K562 (cell line): Measurements from ENCODE around the gene UBA7. TPM values are rescaled to one million over a fixed set of nuclear protein-coding genes. Genes with fewer than 3 reads are reported as not detected.

ENCODE experiments used
- CBX1 ChIP-seq: sonication (generic); IDR thresholded peaks from 2 replicates; pipeline ENCODE4 v1.6.1; 2016; ENCODE audit warnings: antibody characterized with exemption, low read depth, mild to moderate bottlenecking
- CEBPG ChIP-seq, 3 experiments: fragments of 200-800 bp in 1 of 3; sonication (Bioruptor generic) in 1 of 3; sonication (generic) in 1 of 3; formaldehyde crosslinking in 1 of 3; IDR thresholded peaks in 2 of 3; conservative IDR thresholded peaks in 1 of 3; 2 replicates each; pipeline versions ENCODE4 v1.6.1 to v1.8.0; 2016 to 2022; ENCODE audit warnings: missing compliant biosample characterization in 2 of 3, missing genetic modification characterization in 2 of 3, mild to moderate bottlenecking in 1 of 3, missing genetic modification reagents in 1 of 3
- CSDE1 ChIP-seq, 2 experiments: fragments of 450-650 bp; IDR thresholded peaks; 2 replicates each; pipeline ENCODE4 v1.6.1; 2016; ENCODE audit warnings: mild to moderate bottlenecking in 1 of 2
- EP400 ChIP-seq: fragments of 450-650 bp; IDR thresholded peaks from 2 replicates; pipeline ENCODE4 v1.6.1; 2017; ENCODE audit warnings: antibody characterized with exemption, mild to moderate bottlenecking, moderate library complexity
- FOXP1 ChIP-seq: sonication (generic); formaldehyde crosslinking; IDR thresholded peaks from 2 replicates; pipeline ENCODE4 v1.8.0; 2022; ENCODE audit warnings: mild to moderate bottlenecking, missing genetic modification reagents
- MTA3 ChIP-seq: fragments of 450-650 bp; formaldehyde crosslinking; IDR thresholded peaks from 2 replicates; pipeline ENCODE4 v1.6.1; 2017; ENCODE audit warnings: mild to moderate bottlenecking, borderline replicate concordance
- NEUROD1 ChIP-seq: fragments of 150-350 bp; IDR thresholded peaks from 2 replicates; pipeline ENCODE4 v1.6.1; 2014; ENCODE audit warnings: borderline replicate concordance, low read length, low read depth; ENCODE audit not compliant: partially characterized antibody
- SIX5 ChIP-seq, 2 experiments: IDR thresholded peaks; 2 replicates each; pipeline ENCODE4 v1.6.1; 2011; ENCODE audit warnings: low read length in 2 of 2, borderline replicate concordance in 1 of 2, low read depth in 1 of 2, mild to moderate bottlenecking in 1 of 2, moderate library complexity in 1 of 2; ENCODE audit not compliant: insufficient read depth in 1 of 2
- SPI1 ChIP-seq: IDR thresholded peaks from 2 replicates; pipeline ENCODE4 v1.6.1; 2011; ENCODE audit warnings: low read depth, low read length, control low read depth, borderline replicate concordance
- SUPT5H ChIP-seq: fragments of 450-650 bp; IDR thresholded peaks from 2 replicates; pipeline ENCODE4 v1.6.1; 2016
- TEAD2 ChIP-seq: fragments of 450-650 bp; IDR thresholded peaks from 2 replicates; pipeline ENCODE4 v1.6.1; 2016; ENCODE audit warnings: missing genetic modification characterization, control low read depth, missing compliant biosample characterization
- ZBTB11 ChIP-seq, 3 experiments: fragments of 200-800 bp in 1 of 3; fragments of 250-450 bp in 1 of 3; fragments of 450-650 bp in 1 of 3; sonication (Bioruptor Pico) in 1 of 3; sonication (Bioruptor generic) in 1 of 3; formaldehyde crosslinking in 1 of 3; IDR thresholded peaks; 2 replicates each; pipeline versions ENCODE4 v1.6.1 to v1.8.0; 2016 to 2022; ENCODE audit warnings: mild to moderate bottlenecking in 2 of 3, missing genetic modification characterization in 2 of 3, missing compliant biosample characterization in 1 of 3, moderate library complexity in 1 of 3
- ZNF407 ChIP-seq: fragments of 450-650 bp; IDR thresholded peaks from 2 replicates; pipeline ENCODE4 v1.6.1; 2016; ENCODE audit warnings: low read depth
- ZNF583 ChIP-seq: fragments of 250-450 bp; sonication (Bioruptor Pico); IDR thresholded peaks from 2 replicates; pipeline ENCODE4 v1.4.0; 2020
- polyA plus RNA-seq, 8 experiments: library from polyadenylated mRNA; depleted of rRNA in 4 of 8; stranded (reverse) in 5 of 8; unstranded in 3 of 8; fragments of >200 nt; fragmentation: Nextera tagmentation in 2 of 8; fragmentation: Illumina TruSeq in 1 of 8; extraction: Ambion mirVana in 2 of 8; extraction: Trizol in 1 of 8; gene quantifications; 2 replicates each; pipeline versions ENCODE4 v1.2.1 to v1.2.3, GENCODE V29; 2011 to 2014; ENCODE audit warnings: inconsistent platforms in 1 of 8, missing spikeins in 1 of 8
- total RNA-seq, 7 experiments: library from RNA; depleted of rRNA in 6 of 7; stranded (reverse); fragments of >200 nt in 6 of 7; fragmentation: Illumina TruSeq in 2 of 7; extraction: Trizol in 2 of 7; gene quantifications; 2 replicates each; pipeline versions ENCODE4 v1.2.1 to v1.2.3, GENCODE V29; 2011 to 2021; ENCODE audit warnings: low replicate concordance in 1 of 7

The UBA7 gene
- total and polyA plus RNA-seq, 9 of the 15 experiments (the other 6 are each of a cell fraction or from before 2014, with no cell fraction given): 0.17 to 3.3 (median 2.0) TPM

GRCh38 chr3:49786357-49787181 is 27.2 kb downstream of the UBA7 start, which contains the start of gene IP6K1 (continued):
- TF ChIP-seq ZNF407 (no peak), CEBPG (CRISPR knock-in tag; IDR thresholded peaks at IDR 0.05) (no peak), CEBPG (tag; conservative IDR thresholded peaks at IDR 0.05 in 1 of 2, IDR thresholded peaks at IDR 0.05 in 1 of 2) (no peak), SUPT5H (peak; percentile 80), CSDE1 (IDR thresholded peaks at IDR 0.05) (peak in 1 of 2 experiments; percentile 49; a peak in 1 of 4 replicates), ZBTB11 (CRISPR knock-in tag; IDR thresholded peaks at IDR 0.05) (no peak), SPI1 (0 out of 2 replicates have a peak, but pooled peaks have one; percentile 22), ZNF583 (CRISPR knock-in tag) (peak; percentile 64; the same call in 1 of the 2 replicates), TEAD2 (no peak), EP400 (peak; percentile 68), NEUROD1 (peak; percentile 88), MTA3 (no peak; the same call in 1 of the 2 replicates), FOXP1 (CRISPR knock-in tag) (no peak), CBX1 (no peak), SIX5 (IDR thresholded peaks at IDR 0.05; ENCODE audit: borderline replicate concordance in 1 of 2, insufficient read depth in 1 of 2, low read depth in 1 of 2, low read length in 2 of 2) (no peak)
